ENCODE results near the gene NCOA7. TPM values are rescaled to one million over a fixed set of nuclear protein-coding genes. Genes with fewer than 3 reads are reported as not detected.

The NCOA7 gene
- total RNA-seq, 1 donor from 2014 or later = 26.2 TPM

- Mint-ChIP-seq H3K27me3 (ENCODE audit: unreplicated experiment) (no peaks in the 10 kb centered on the region), H3K4me3 (ENCODE audit: unreplicated experiment) (no peak overlapping the region), H3K27ac (ENCODE audit: unreplicated experiment) (no peak overlapping the region), H3K4me1 (ENCODE audit: unreplicated experiment) (peaks cover 6% of the 10 kb centered on the region), H3K36me3 (ENCODE audit: low read depth, unreplicated experiment) (peaks cover 4% of the 10 kb centered on the region), H3K9me3 (ENCODE audit: unreplicated experiment) (no peaks in the 10 kb centered on the region)
- TF ChIP-seq CTCF (IDR thresholded peaks at IDR 0.05; ENCODE audit: unreplicated experiment) = no peak
- DNase-seq (ENCODE audit: low spot score) = no peak
Observed at GRCh38 chr6:125853168-125853567, 62.4 kb downstream of the NCOA7 start.

- no peak for TF ChIP-seq CTCF (IDR thresholded peaks at IDR 0.05; ENCODE audit: unreplicated experiment)
- Mint-ChIP-seq H3K27me3 (ENCODE audit: unreplicated experiment) (no peaks in the 10 kb centered on the region), H3K27ac (ENCODE audit: unreplicated experiment) (no peak overlapping the region), H3K9me3 (ENCODE audit: unreplicated experiment) (no peaks in the 10 kb centered on the region), H3K36me3 (ENCODE audit: low read depth, unreplicated experiment) (peaks cover 4% of the 10 kb centered on the region), H3K4me3 (ENCODE audit: unreplicated experiment) (no peak overlapping the region), H3K4me1 (ENCODE audit: unreplicated experiment) (peaks cover 7% of the 10 kb centered on the region)
- DNase-seq (ENCODE audit: low spot score) = no peak
Observed at GRCh38 chr6:125853756-125854155, 63.0 kb downstream of the NCOA7 start.

GRCh38 chr6:125854355-125854754, 63.6 kb downstream of the NCOA7 start:
- Mint-ChIP-seq H3K9me3 (ENCODE audit: unreplicated experiment) (no peaks in the 10 kb centered on the region), H3K4me1 (ENCODE audit: unreplicated experiment) (peaks cover 9% of the 10 kb centered on the region), H3K36me3 (ENCODE audit: low read depth, unreplicated experiment) (peaks cover 4% of the 10 kb centered on the region), H3K27me3 (ENCODE audit: unreplicated experiment) (no peaks in the 10 kb centered on the region), H3K27ac (ENCODE audit: unreplicated experiment) (no peak overlapping the region), H3K4me3 (ENCODE audit: unreplicated experiment) (no peak overlapping the region)
- DNase-seq (ENCODE audit: low spot score) = no peak
- TF ChIP-seq CTCF (IDR thresholded peaks at IDR 0.05; ENCODE audit: unreplicated experiment) = no peak

- peaks cover 4% of the 10 kb centered on the region for H3K36me3 Mint-ChIP-seq (ENCODE audit: low read depth, unreplicated experiment)
- TF ChIP-seq CTCF (IDR thresholded peaks at IDR 0.05; ENCODE audit: unreplicated experiment) = no peak
- H3K4me1 Mint-ChIP-seq (ENCODE audit: unreplicated experiment) = peaks cover 9% of the 10 kb centered on the region
Observed at GRCh38 chr6:125855783-125856182, 65.0 kb downstream of the NCOA7 start.

GRCh38 chr6:125857846-125858245, 67.1 kb downstream of the NCOA7 start:
- Mint-ChIP-seq H3K27ac (ENCODE audit: unreplicated experiment) (no peak overlapping the region), H3K36me3 (ENCODE audit: low read depth, unreplicated experiment) (no peaks in the 10 kb centered on the region), H3K27me3 (ENCODE audit: unreplicated experiment) (no peaks in the 10 kb centered on the region), H3K9me3 (ENCODE audit: unreplicated experiment) (no peaks in the 10 kb centered on the region), H3K4me3 (ENCODE audit: unreplicated experiment) (no peak overlapping the region), H3K4me1 (ENCODE audit: unreplicated experiment) (peaks cover 9% of the 10 kb centered on the region)
- no peak for DNase-seq (ENCODE audit: low spot score)
- no peak for TF ChIP-seq CTCF (IDR thresholded peaks at IDR 0.05; ENCODE audit: unreplicated experiment)

More at GRCh38 chr6:125855783-125856182, 65.0 kb downstream of the NCOA7 start:
- Mint-ChIP-seq H3K27me3 (ENCODE audit: unreplicated experiment) (no peaks in the 10 kb centered on the region), H3K4me3 (ENCODE audit: unreplicated experiment) (no peak overlapping the region), H3K27ac (ENCODE audit: unreplicated experiment) (no peak overlapping the region), H3K9me3 (ENCODE audit: unreplicated experiment) (no peaks in the 10 kb centered on the region)
- no peak for DNase-seq (ENCODE audit: low spot score)

All from endothelial cell (in vitro differentiated cells).